G401 (cell line): Measurements from ENCODE around the gene ANGPT4. TPM values are rescaled to one million over a fixed set of nuclear protein-coding genes. Genes with fewer than 3 reads are reported as not detected.

Experiments
- DNase-seq: peaks from one replicate; pipeline ENCODE4 v3.0.0-alpha.2; 2015; ENCODE audit warnings: low spot score
- in situ Hi-C: cut with HindIII; loops from 2 replicates; pipeline ENCODE4 v1.10.0; 2016; ENCODE audit warnings: low sequenced_read_pairs, mixed read lengths
- total RNA-seq: library from RNA; depleted of rRNA; stranded (reverse); fragments of >200 nt; shearing (Covaris generic); gene quantifications from 2 replicates; pipeline ENCODE4 v1.2.3, GENCODE V29; 2014; rRNA removed

The ANGPT4 gene
- total RNA-seq = not detected in 2 replicates

- in situ Hi-C loops = no loop called here
Measured at GRCh38 chr20:916125-916799, at the start of gene ANGPT4. ANGPT4 (minus strand) TSS chr20:916334; CDS start chr20:916214, 120 bp downstream.

DNA sequence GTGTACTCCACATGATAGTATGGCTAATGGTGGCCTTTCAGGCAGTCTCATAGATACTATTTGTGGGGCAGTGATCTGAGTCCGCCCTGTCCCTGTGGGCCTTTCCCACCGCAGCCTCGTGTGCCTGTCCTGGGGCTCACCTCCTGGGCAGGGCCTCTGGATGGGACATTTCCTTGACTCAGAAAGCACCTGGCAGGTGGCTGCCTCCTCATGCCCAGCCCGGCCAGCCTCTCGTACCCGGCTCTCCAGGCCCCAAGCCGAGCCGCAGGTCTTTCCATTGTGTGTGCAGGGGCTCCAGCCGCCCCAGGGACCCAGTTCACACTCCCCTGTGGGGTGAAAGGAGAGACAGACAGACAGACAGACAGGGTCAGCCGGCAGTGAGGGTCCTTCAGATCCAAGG lies 47.7 kb upstream of the ANGPT4 start:
- in situ Hi-C loops = no loop called here
- DNase-seq = no peak

More at GRCh38 chr20:916125-916799, at the start of gene ANGPT4:
- DNase-seq = no peak

DNA sequence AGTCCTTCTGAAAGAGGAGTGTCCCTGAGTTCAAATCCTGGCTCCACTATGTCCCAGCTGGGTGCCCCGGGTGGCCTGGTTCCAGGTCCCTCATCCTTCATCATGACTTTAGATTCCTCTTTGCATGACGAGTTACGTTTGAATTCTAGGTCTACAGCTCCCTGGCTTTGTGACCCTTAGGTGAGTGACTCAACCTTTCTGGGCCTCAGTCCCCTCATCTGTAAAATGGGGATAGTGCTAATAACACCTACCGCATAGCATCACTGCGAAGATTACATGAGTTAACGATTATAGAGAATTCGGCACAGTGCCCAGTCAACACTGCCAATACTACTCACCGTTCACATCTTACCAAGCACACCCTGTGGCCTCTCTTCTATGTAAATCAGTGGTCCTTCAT lies 46.5 kb upstream of the ANGPT4 start:
- DNase-seq = no peak
- in situ Hi-C loops = no loop called here

- DNase-seq = no peak
- in situ Hi-C loops = no loop called here
Measured at GRCh38 chr20:962223-962622, 46.1 kb upstream of the ANGPT4 start.

GRCh38 chr20:961768-962167 lies 45.6 kb upstream of the ANGPT4 start:
- no peak for DNase-seq
- in situ Hi-C loops = no loop called here

- DNase-seq = no peak
- in situ Hi-C loops = no loop called here
Measured at GRCh38 chr20:959996-960615, 44.0 kb upstream of the ANGPT4 start.

- DNase-seq = no peak
- in situ Hi-C loops = no loop called here
Measured at GRCh38 chr20:958936-959815, 43.0 kb upstream of the ANGPT4 start.

- in situ Hi-C loops = no loop called here
- no peak for DNase-seq
Measured at GRCh38 chr20:957544-957943, 41.4 kb upstream of the ANGPT4 start.

DNA sequence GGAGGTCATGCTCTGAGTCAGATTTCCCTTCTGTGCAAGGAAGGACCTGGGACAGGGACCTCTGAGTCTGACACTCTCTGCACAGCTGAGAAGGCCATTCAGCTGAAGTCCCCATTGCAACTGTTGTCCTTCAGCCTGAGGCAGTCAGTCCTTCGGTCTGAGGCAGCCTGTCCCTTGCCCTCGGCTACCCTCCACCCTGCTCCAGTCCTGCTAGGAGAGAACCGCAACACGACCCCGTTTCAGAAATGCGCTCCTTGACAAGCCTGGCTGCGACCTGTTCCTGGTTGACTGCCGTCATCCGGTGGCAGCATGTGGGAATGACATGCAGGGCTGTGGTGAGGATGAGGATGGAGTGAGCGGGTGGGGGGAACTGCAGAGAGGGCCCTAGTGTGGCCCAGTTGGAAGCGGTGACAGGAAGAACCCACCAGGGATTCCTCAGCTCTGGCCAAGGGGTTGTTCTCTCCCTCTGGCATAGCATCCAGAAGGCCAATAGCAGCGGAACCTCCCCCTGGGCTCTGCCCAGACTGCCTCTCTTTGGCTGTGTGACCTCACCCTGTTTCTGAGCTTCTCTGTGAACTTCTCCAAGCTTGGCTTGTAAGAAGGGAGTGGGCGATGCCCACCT lies 40.3 kb upstream of the ANGPT4 start:
- peak; percentile 55 for DNase-seq
- in situ Hi-C loops = no loop called here

- DNase-seq = no peak
- in situ Hi-C loops = no loop called here
Measured at GRCh38 chr20:955656-956055, 39.5 kb upstream of the ANGPT4 start.

DNA sequence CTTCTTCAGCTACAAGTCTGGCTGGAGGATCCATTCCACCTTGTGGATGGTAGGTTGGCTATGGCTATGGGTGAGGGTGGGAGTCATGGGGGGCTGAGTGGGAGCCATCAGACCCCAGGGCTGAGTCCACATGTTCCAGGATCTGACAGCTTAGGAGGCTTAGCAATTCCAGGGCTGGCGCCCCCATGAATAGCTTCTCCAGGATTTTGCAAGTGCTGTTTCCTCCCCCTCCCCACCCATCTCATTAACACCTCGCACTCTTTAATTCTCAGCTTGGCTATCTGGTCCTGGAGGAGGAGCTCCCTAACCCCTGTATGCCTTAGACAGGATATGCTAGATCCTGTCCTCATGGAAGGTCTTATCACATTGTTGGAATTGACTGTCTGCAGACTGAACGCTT lies 39.0 kb upstream of the ANGPT4 start:
- in situ Hi-C loops = no loop called here
- no peak for DNase-seq

DNA sequence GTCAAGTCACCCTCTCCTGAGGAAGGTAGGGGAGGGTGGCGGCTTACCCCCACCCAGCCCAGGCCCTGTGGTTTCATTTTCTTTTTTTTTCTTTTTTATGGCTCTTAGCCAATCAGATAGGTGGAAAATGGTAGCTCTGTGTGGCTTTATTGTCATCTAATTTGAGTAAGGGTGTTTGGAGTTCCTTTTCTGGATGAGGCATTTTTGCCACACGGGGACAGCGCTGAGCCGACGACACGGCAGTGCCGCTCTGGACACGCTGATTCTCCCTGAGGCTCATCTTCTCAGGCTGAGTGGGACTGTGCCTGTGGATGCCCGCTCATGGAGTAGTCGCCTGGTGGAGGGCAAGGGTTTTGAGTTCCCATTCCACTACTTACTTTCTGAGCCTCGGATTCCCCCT lies 37.6 kb upstream of the ANGPT4 start:
- DNase-seq = peak; percentile 4
- in situ Hi-C loops = no loop called here

DNA sequence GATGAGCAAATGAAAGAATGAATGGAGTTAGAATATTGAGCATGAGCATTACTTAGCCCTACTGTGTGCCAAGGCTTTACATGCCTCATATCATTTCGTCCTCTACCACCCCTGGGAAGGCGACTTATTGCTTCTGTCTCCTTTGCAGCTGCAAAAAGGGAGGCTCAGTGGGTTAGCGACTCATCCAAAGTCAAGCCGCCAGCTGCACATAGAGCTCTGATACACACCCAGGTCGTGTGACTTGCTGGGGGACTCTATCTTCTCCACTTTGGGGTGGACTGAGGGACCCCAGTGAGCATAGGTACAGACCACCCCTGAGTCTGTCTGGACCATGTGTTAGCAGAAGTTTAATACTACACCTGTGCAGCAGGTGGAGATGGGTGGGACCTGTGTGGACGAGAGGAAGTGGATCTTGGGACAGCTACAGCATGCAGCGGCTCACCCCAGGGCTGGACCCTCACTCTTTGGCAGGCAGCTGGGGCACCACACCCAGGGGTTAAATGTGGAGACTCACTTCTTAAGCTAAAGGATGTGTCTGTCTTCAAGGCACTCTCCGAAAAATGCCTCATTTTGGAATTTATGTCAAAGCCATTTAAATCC lies 36.2 kb upstream of the ANGPT4 start:
- in situ Hi-C loops = no loop called here
- no peak for DNase-seq

- DNase-seq = no peak
- in situ Hi-C loops = no loop called here
Measured at GRCh38 chr20:951384-952169, 35.4 kb upstream of the ANGPT4 start.

DNA sequence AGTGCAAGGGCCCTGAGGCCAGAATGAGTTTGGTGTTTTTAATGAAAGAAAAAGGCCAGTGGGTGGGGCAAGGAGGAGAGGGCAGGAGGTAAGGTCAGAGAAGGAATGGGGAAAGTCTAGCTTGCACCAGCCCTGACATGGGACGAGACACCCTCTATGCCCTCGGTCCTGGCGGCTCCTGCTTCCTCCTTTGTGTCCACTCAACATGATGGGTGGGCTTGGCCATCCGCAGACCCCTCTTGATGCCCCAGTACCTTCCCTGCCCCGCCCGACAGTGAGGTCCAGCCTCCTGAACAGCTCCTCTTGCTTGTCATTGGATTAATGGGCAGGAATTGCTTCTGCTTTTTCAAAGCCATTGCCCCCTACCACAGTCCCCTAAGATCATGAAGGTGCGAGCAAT lies 33.6 kb upstream of the ANGPT4 start:
- in situ Hi-C loops = no loop called here
- no peak for DNase-seq

- no peak for DNase-seq
- in situ Hi-C loops = no loop called here
Measured at GRCh38 chr20:946826-947225, 30.7 kb upstream of the ANGPT4 start.

- in situ Hi-C loops = no loop called here
Measured at GRCh38 chr20:945841-946240, 29.7 kb upstream of the ANGPT4 start.

GRCh38 chr20:944774-945410 lies 28.8 kb upstream of the ANGPT4 start:
- in situ Hi-C loops = no loop called here
- DNase-seq = no peak

More at GRCh38 chr20:945841-946240, 29.7 kb upstream of the ANGPT4 start:
- DNase-seq = no peak
